Muscle of arm (tissue), 14 donors: ENCODE measurements around the gene FOXA1. TPM values are rescaled to one million over a fixed set of nuclear protein-coding genes. Genes with fewer than 3 reads are reported as not detected.

Experiments
- DNase-seq: peaks from one replicate; pipeline ENCODE4 v3.0.0-alpha.2; 2013
- long read RNA-seq, 11 donors: transcript quantifications; one replicate each; lab custom pipeline, GENCODE V29; 2026
- polyA plus RNA-seq, 12 donors: library from polyadenylated mRNA; unstranded; fragments of 120-200 nt; gene quantifications; one replicate each; pipeline ENCODE4 v1.2.1, GENCODE V29; 2013; ENCODE audit not compliant: insufficient read length in 12 of 12

Gene FOXA1
- polyA plus RNA-seq, result 10 to 100 TPM in 1 of 12 donors, under 1 TPM in 10, not detected in 1; 0.11 to 13.3 (median 0.17) TPM
- long read RNA-seq, donor 1, transcript FOXA1-201 (2 exons, 2,862 nt), result major isoform, 37 of 37 reads
- long read RNA-seq, donor 1, partial matches to known transcripts, result 0 of 37 reads
- long read RNA-seq, donor 1, other reads (novel, unspliced or antisense), result 0 of 37 reads
- long read RNA-seq, donor 2, result 0 reads
- long read RNA-seq, donor 3, result 0 reads
- long read RNA-seq, donor 4, result 0 reads
- long read RNA-seq, donor 5, result 0 reads
- long read RNA-seq, donor 6, partial matches to known transcripts, result 0 of 1 reads
- long read RNA-seq, donor 6, other reads (novel, unspliced or antisense), result 0 of 1 reads
- long read RNA-seq, donor 7, result 0 reads
- long read RNA-seq, donor 8, partial matches to known transcripts, result 0 of 1 reads
- long read RNA-seq, donor 8, other reads (novel, unspliced or antisense), result 0 of 1 reads
- long read RNA-seq, donor 9, result 0 reads
- long read RNA-seq, donor 10, result 0 reads
- long read RNA-seq, donor 11, result 0 reads

DNA sequence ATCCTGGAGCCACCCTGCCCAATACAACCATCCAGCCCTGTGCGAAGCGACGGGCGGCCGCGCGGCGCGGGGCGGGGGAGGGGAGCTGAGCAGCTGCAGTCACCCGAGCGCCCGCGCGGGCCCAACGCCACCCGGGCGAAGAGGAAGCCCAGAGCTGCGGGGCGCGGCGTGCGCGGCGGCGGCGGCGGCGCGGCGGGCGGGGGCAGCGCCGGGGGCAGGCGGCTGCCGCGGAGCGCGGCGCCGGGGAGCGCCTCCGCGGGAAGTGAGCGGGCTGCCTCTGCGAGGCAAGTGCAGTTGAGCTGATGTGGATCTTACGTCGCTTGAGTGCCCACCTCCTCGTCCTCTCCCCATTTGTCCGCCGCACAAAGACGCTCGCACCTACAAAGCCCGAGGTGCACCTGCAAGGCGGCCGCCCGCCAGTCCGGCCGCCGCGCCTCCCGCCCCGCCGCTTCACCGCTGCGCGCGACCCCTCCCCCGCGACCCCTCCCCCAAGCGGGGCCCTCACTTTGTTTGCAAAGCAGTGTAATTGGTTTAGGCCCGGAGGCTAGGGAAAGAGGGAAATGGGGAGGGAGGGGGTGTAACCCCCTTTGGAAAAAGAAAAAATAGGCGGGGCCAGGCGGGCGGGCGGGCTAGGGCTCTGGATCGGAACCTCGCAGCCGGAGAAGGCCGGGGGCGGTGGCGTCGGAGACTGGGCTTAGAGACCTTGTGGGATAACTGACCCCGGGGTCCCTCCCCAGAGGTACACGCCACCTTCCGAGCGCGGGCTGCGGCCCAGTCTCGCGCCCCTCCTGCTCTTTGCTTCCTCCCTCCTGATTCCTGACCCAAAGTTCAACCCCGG lies at the start of gene FOXA1, which contains the start of gene TTC6:
TSS of gene FOXA1 (minus strand) at position 279 of the 838 bp plus-strand sequence. CDS start at position 2, 277 bp downstream.
TSS of gene TTC6 (plus strand) at position 659 of the 838 bp plus-strand sequence. CDS start 26,436 bp downstream, outside the sequence.
- DNase-seq, result no peak

DNA sequence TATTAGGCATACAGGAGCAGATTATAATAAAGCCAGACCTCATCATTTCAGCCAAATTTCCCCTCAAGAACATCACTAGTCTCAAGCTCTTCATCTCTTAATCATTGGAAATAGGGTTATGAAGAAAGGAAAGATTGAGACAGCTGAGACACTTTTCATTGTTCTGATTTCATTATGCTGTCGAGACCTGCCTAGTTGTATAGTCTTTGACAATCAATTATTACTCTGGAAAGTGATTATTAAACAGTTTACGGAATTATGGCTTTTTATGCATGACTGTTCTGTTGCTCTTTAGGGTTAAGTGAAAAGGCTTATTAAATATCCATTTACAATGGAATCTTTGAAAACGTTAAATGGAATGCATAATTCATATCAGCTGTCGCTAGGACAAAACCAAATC lies 48.7 kb upstream of the FOXA1 start:
- DNase-seq, result no peak

DNA sequence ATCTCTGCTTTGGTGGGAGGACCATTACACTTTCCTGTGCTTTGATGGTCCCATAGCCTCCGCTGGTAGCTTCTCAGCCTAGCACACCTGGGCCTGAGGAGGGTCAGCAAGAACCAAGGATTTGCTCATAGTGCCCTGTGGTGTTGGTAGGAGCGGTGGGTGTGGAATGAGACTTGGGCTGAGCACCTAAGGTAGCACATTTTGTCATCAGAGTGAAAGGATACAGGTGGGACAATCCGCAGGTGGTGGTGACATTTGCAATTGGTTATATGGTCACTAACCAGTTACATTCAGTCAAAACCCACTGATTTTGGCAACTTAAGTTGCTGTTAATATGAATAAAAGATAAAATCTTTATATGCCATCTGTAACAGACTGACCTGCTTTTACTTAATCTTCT lies 47.1 kb upstream of the FOXA1 start:
- no peak for DNase-seq

DNA sequence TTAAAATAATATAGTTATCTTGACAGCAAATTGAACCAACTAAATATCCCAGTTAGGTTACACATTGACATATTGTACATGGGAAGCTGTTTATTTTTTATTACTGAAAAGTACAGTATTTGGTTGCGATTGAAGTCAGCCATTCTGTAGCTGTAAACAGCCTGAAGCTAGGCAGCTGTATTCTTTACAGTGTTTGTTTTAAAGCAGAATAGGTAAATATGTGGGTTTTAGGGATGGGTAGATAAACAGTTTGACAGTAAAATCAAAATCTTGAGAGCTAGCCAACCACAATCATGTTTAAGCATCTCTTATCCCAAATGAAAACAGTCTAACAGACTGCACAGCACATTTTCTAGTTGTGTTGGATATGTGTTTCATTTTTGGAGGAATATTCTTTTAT lies 46.1 kb upstream of the FOXA1 start:
- no peak for DNase-seq

DNA sequence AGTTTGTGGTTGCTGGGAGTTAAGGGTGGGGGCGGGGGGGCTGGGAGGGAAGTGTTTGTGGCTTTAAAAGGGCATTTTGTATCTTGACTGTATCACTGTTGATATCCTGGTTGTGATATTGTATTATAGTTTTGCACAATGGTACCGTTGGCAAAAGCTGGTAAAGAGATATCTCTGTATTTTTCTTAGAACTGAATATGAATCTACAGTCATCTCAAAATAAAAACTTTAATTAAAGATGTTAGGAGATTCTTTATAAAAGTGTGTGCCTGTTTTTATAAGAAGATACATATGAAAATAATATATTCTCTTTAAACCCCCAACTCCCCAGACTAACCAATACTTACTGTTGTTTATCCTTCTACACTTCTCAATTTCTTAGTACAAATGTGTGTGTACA lies 43.5 kb upstream of the FOXA1 start:
- no peak for DNase-seq

DNA sequence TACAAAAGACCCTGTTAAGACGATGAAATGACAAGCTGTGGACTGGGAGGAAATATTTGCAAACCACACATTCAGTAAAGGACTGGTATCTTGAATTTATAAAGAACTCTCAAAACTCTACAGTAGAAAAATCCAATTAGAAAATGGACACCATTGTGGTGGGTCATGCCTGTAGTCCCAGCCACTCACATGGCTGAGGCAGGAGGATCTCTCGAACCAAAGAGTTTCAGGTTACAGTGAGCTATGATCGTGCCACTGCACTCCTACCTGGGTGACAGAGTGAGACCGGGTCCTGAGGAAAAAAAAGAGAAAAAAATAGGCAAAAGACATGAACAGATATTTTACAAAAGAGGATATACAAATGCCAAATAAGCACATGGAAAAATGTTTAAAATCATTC lies 42.3 kb upstream of the FOXA1 start:
- no peak for DNase-seq

DNA sequence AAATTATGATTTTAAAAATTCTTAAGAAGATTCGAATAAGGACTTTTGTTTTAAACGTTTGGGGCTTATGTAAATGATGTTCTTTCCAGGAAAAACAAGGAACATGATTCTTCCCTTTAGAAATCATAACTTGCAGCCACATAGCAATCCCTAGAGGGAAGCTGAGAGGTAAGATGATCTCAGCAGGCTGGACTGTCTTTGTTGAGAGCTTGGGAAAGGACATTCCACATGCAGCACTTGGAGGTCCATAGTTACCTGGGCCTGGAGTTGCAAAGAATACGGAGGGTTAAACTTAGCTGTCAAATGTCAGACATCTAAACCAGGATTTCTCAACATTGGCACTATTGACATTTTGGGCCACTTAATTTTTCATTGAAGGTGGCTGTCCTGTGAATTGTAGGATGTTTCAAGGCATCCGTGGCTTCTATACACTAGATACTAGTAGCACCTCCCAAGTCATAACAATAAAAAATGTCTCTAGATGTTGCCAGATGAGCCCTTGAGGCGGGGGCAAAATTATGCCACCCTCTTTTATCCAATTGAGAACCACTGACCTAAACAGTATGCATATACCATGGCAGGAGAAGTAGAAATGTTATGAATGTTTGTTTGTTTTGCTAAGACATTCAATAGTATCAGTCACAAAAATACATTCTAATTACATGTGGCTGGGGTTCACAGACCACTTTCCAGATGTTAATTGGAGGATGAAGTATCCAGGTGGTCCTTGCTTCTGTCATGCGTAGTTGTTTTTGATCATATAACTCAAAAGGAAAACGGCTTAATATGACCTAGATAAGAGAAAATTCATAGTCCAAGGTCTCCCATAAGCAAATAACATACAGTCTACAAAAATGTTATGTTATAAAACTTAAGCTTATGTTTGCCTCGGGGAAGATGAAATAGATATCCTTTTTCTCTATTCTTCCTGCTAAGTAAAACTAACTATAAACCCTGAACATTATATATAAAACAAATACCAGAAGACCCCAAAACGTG lies 30.8 kb upstream of the FOXA1 start:
- no peak for DNase-seq

DNA sequence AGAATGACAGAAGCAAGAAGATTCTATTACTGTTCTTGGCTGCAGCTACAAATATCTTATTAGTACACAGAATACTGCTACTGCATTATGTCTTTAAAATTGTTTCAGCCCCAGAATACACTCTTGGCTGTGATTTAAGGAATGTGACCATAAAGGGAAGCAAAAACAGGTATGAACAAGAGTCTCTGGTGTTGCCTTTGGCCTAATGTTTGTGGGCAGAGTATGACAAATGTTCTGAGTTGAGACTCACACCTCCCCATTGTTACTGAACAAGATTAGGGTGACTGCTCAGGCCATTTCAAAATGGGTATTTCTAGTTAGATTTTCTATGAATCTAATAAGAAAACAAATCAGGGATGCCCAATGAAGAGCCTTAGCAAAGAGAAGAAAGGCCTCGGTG lies 28.9 kb upstream of the FOXA1 start:
- no peak for DNase-seq

DNA sequence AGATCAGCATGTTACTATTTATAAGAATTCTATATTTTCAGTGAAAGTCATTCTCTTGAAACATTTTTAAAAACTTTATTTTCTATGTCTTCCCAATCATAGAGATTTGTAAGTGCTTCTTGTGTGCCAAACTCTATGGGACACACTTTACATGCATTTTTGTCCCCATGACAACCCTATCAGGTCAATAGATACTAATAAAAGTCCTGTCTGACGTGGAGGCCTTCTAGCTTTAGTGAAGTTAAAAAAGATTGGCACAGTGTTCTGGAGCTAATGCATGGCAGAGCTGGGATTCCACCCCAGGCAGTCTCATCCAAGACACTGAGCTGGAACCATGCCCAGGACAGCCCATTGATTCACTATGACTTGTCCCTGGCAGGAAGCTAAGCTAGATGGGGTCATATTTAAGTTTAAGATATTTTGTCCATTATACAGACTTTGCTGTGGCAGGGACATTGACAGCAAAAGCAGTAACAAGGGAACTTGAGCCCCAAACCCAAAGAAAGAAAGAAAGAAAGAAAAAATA lies 28.4 kb upstream of the FOXA1 start:
- DNase-seq, result no peak

DNA sequence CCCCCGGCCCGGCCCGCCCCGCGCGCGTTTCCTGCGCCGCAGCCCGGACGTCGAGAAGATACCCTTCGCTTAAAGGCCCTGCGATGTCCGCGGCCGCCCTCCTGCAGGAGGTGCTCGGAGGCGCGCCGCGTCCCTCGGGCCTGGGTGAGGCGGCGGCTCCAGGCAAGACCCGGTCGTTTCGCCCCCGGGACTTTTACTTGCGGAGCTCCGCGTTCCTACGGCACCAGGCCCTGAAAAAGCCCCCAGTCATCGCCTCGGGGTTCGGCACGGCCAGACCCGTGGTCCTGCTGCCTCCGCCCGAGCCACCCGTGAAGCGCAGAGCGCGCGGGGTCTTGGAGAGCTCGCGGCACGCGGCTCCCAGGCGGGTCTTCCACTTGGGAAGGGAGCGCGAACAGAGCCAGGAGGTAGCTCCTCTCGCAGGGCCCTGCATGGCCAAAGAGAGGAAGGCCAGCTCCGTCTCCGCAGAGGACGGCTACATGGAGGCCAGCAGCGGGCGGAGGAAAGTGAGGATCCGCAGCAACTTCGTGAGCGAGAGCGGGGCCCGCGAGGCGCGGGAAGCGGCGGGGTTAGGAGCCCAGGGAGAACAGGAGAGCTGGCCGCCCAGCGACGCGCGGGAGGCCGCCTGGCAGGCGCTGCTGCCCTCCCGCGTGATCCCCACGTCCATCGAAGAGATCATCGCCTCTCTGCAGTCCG lies 27.3 kb upstream of the FOXA1 start:
- DNase-seq, result no peak

DNA sequence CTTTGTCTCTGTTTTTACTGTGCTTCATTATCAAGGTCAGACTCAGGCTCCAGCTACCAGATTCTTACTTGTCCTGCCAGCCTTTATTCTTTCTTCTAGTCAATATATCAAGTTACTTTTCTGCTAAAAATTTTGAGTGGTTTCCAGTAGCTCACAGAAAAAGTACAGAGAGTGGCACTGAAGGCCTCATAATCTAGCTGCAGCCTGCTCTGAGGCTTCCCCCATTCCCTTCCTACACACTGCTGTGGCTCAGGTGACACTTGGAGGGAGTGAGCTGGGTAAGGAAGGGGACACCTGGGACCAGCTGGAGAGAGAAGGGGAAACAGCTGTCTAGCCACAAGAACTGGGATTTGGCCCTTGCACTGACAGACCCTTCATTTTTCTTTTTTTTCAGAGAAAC lies 25.8 kb upstream of the FOXA1 start:
- DNase-seq, result no peak

DNA sequence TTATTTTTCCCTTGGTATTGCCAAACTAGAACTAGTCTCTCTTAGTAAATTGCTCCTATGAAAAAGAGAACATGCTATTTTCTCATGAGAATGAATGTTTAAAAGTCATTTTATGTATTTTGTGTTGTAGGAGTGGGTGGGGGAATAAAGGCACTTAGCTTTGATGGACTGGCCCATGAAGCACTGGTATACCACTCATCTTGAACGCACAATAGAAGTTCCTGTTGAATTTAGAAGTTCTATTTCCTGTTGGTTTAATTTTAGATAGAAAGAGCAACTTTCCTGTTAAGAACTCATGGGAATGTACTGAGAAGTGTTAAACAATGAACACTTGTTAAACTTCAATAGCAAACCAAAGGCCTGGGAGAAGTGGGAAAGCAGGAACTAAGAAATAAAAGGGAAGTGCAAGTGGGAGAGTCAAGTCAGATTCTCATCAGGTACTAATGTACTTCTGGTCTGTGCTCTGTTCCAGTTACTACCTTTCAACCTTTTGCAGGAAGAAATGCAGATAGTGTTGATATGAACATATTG lies 23.5 kb upstream of the FOXA1 start:
- DNase-seq, result no peak

DNA sequence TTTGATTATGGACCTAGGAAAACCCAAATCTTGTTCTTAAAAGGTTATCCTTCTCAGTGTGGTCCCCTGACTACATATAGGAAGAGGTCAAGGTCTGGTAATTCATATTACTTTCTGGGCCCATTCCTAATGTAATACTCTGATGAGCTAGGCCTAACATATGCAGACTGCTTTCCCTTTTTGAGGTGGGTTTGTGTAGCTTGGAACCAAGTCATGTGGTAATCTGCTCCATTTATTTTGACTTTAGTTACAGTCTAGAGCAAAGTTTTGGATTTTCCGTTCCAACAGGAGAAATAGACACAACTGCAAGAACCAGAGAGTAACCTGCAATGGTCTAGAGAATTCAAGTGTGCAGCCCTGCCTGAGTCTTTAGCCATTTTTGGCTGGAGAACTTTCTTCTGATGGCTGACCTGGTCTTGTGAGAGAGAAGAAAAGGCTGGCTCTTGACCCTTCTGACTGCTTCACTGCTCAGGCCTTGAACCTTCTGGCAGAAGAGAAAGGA lies 22.9 kb upstream of the FOXA1 start:
- DNase-seq, result no peak

DNA sequence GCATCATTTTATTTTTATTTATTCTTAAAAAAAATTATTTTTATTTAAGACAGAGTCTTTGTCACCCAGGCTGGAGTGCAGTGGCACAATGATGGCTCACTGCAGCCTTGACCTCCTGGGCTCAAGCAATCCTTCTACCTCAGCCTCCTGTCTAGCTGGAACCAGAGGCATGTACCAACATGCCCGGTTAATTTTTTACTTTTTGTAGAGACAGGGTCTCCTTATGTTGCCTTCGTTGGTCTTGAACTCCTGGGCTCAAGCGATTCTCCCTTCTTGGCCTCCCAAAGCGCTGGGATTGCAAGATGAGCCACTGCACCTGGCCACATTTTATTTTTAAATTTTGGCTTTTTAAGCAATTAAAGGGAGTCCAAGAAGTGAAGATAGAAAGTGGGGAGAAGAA lies 21.8 kb upstream of the FOXA1 start:
- no peak for DNase-seq

DNA sequence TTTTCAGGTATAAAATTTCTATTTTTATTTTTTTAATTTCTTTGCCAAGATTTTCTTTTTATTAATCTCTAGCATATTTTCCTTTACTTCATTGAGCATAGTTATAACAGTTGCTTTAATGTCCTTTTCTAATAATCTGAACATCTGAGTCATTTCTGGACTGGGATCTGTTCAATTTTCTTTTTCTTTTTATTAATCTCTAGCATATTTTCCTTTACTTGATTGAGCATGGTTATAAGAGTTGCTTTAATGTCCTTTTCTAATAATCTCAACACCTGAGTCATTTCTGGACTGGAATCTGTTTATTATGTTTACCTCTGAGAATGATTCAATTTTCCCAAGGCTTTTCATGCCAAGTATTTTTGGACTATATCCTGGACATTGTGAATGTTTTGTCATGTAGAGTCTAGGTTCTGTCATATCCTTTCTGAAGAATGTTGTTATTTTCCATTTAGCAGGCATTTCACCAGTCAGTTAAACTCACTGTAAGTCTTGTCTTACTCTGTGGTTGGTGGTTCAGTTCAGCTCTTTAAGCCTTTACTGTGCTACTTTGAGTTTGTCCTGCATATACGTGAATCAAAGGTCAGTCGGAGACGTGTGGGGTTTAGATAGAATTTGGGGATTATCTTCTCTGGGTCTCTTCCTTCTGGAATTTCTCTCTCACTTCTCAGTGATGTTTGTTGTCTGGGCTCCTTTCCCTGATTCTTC lies 20.7 kb upstream of the FOXA1 start:
- DNase-seq, result no peak

DNA sequence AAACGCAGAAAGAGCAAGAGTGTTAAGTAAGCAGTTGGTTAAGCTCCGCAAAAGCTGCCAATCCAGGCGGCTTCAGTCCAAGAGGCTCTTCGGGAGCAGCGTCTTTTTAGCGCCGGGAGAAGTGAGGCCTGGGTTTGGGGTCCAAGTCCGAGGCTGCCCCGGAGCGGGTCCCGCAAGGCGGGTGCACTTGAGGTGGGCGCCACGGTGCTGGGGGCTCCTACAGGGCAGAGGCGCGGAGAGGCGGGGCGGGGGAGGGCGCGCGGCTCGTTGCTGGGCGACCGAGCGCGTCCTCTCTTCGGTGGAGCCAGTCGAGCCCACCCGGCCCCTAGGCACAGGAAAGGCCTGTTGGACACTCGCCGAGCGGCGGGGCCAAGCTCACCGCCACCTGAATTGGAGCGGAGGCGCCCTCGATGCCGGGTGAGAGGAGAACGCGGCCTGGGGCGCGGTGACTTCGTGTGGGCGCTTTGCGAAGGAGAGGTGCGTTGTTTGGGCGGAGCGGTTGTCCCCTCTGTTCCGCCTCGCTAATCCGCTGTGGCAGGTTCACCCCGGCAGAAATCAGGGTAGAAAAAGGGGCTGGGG lies 16.0 kb upstream of the FOXA1 start:
- no peak for DNase-seq

DNA sequence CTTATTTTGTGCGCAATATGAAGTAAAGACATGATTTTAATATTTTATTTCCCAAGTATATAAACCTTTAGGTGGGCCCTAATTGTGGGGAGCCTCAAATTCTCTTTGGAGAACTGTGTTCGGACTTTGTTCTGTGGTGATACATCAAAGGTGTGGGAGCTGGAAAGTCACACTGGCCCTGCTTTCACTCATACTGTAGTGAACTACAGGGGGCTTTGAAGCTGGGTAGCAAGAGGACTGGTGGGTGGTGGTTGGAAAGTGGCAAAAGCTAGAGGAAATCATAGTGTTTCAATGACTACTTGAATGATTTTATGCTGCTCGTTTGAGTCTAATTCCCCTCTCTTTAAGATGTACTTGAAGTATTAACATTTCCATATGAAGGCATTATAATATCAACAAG lies 13.6 kb upstream of the FOXA1 start:
- no peak for DNase-seq

DNA sequence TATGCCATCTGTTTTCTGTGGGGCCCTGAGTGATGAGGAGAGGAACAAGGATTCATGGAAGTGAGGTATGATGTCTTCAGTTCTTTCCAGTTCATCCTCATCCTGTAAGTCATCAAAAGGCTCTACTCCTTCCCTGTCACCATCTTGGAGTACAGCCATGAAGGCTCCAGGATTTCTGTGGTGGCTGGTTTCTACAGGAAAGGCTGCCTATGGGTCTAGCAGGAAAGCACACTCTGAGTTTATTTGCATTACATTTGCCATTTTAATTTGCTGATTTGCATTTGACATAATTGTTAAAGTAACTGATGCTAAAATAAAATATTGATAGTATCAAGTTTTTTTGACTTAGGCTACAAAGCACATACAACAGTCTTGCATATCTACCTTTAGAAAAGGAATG lies 11.6 kb upstream of the FOXA1 start:
- no peak for DNase-seq

DNA sequence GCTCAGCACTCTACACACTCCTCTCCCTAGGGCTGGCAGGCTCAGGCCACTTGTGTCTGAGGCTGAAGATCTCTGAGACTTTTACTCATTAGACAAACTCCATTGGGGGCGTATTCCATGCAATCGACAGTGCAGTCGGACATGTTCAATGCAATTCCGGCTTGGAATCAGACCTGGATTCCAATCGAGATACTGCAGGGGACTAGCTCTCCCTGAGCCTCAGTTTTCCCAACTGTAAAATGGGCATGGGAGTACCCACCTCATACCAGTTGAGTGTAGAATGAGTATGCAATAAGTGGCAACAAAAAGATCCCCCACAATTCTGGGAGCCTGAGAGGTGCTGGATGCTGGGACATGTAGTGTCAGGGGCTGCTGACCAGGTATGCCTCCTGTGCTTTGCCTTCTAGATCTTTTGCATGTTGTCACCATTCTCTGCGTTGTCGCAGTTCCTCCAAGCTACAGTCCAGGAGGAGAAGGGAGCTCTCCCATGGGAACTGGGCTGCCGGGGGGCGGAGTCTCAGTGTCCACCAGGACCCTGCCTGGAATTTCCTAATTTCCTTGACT lies 8.7 kb upstream of the FOXA1 start:
- DNase-seq, result no peak
